ENCODE measurements around the gene ADORA2A.

Gene ADORA2A

GRCh38 chr22:24403346-24403745 lies 24.1 kb upstream of the ADORA2A start:
- DNase-seq (ENCODE audit: low spot score), result no peak

DNA sequence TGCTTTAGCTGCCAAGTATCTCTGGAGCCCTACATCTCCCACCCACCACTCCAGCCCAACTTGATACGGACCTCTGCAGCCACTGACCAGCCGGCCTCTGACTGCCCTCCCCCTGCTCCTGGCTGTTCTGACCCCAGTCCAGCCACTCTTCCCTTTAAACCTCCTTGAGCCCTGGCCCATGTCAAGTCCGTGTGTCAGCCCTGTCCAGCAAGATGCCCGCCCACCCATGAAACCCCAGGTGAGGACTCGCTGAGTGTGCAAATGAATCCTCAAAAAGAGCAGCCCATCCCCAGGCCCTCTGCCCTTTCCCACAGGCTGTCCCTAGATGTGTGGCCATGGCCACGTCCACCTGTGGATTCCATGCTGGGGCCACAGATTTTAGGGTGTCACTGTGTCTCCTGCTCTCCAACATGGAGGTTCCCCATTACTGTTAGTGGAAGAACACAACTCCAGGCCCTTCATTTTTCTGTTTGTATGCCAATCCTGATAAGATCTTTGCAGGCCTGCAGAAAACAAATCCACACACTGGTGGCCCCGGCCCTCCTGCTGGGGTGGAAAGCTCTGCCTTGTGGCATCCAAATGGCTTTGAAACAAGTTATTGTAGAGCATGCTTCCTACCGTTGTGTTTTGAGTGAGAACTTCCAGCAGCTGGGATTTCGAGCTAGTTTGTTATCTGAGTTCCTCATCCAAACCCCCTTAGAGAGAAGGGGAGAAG lies 22.7 kb upstream of the ADORA2A start:
- no peak for DNase-seq (ENCODE audit: low spot score)

GRCh38 chr22:24405631-24406321 lies 21.6 kb upstream of the ADORA2A start:
- no peak for DNase-seq (ENCODE audit: low spot score)

GRCh38 chr22:24406322-24407277 lies 20.8 kb upstream of the ADORA2A start:
- peak; percentile 47 for DNase-seq (ENCODE audit: low spot score)

DNA sequence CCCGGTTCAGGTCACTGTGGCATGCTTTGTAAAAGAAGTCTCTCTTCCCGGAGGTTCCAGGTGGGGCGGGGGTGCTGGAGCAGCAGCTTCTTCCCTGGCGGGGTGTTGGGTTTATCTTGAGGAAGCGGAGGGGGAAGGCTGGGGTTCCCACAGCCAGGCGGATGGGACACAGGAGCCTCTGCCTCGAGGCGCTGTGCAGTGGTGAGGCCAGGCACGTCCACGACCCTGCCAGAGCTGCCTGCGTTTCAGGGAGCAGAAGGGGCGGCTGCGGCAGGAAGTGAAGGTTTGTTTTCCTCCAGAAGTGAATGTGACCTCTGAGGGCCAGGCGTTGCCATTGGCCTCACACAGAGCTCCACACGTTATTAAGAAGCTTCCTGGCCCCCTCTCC lies 20.1 kb upstream of the ADORA2A start:
- DNase-seq (ENCODE audit: low spot score), result no peak

DNA sequence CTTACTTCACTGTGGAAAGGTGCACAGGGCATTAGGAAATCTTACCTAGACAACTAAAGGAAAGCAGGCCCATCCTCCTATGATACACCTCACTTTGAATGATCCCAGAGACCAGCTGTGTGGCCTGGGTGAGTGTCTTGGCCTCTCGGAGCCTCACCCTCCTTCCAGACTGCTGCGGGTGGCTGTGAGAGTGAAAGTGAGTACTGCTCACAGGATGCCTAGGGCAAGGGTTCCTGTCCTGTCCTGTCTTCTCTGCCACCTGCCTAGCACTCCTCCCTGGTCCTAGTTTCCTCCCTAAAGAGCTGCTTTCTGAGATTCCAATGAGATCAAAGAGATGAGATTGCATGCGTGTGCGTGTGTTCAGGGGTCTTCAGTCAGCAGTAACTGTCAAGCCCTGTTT lies 19.5 kb upstream of the ADORA2A start:
- no peak for DNase-seq (ENCODE audit: low spot score)

DNA sequence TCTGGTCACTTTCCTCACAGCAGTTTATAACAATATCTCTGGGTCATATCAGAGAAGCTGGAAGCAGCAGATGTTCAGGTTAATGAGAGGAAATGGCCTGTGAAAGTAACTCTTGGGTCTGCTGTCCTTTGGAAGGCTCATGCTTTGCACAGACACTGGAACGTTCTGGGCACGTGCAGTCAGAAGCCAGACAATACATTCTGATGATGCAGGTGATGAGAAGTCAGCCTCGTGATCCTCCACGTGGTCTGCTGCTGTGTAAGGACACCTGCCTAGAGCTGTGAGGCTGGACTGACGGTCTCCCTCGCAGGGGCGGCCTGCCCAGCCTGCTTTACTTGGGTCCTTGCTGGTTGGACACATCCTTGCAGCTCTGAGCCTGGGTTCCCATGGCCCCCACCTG lies 18.8 kb upstream of the ADORA2A start:
- no peak for DNase-seq (ENCODE audit: low spot score)

DNA sequence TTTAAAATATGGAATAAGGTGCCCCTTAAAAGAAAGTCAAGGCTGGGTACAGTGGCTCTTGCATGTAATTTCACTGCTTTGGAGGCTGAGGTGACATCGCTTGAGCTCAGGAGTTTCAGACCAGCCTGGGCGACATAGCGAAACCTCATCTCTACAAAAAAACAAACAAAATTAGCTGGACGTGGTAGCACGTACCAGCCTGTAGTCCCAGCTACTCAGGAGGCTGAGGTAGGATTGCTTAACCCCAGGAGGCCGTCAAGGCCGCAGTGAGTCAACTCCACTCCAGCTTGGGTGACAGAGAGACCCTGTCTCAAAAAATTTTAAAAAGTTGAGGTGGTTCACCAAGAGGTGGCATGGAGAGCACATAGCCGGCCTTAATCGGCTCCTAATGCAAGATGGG lies 17.7 kb upstream of the ADORA2A start:
- DNase-seq (ENCODE audit: low spot score), result no peak

- DNase-seq (ENCODE audit: low spot score), result no peak
Measured at GRCh38 chr22:24410110-24410856, 17.1 kb upstream of the ADORA2A start.

DNA sequence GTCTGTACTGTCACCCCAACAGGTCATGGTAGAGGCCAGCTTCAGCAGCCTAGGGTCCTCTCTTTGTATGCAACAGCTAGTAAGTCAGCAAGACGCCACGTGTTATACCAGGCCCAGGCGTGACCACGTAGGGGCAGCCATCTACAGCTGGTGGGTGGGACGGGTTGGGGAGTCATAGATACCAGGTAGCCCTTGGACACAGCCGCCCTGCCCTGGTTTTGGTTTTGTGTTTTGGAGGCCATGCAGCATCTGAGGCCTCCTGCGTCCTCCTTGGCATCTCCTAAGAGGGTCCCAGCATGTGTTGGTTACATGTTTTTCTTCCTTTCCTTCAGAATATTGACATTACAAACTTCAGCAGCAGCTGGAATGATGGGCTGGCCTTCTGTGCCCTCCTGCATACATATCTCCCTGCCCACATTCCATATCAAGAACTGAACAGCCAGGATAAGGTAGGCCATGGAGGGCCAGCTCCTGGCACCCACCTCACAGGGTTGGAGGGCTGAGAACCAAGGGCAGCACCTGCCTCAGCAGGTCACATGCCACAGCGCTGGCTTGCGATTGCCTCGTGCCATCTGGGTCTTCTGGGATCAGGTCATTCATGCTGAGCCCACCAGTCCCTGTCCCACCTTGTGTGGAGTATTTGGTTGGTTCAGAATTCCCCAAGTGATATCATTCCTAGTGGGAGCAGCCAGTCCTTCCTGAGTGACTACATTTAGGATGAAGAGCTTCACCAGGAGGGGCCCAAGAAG lies 16.0 kb upstream of the ADORA2A start:
- DNase-seq (ENCODE audit: low spot score), result no peak

- DNase-seq (ENCODE audit: low spot score), result no peak
Measured at GRCh38 chr22:24412274-24412673, 15.1 kb upstream of the ADORA2A start.

DNA sequence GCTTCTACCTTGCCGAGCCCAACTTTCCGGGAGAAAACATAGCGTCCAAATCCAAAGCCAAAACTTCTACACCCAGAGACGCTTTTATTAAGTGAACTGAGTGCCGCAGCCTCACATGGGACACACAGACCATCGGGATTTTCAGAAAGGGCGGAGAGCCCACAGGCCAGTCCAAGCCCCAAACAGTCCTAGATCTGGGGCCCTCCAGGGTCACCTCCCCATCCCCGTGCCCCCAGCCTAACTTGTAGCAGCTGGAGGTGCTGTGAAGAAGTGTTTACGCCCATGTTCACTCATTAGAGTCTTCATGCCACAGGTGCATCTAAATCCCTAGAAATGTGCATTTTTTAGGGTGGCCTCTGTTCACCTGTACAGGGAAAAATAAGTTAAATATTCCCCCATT lies 14.1 kb upstream of the ADORA2A start:
- DNase-seq (ENCODE audit: low spot score), result no peak

- DNase-seq (ENCODE audit: low spot score), result no peak
Measured at GRCh38 chr22:24413736-24414385, 13.5 kb upstream of the ADORA2A start.

GRCh38 chr22:24414523-24414922 lies 12.9 kb upstream of the ADORA2A start:
- no peak for DNase-seq (ENCODE audit: low spot score)

GRCh38 chr22:24414984-24415945 lies 12.1 kb upstream of the ADORA2A start:
- DNase-seq (ENCODE audit: low spot score), result no peak

DNA sequence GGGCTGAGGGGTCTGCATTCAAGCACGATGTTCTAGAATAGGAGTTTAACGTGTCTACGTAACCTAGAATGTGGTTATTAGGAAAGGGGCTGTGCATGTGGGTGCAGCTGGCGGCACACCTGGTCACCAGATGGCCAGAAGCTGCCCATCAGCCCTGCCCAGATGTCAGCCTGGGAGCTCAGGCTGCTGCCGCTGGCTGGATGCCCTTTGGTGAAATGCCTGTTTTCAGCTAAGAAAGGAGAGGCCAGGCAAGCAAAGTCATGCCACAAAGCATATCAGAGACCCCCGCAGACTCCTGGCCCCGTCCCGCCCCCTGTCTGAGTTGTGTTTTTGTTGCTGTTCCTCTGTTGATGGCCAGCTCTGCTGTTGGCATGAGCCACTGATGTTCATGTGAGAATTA lies 11.3 kb upstream of the ADORA2A start:
- DNase-seq (ENCODE audit: low spot score), result no peak

- no peak for DNase-seq (ENCODE audit: low spot score)
Measured at GRCh38 chr22:24416611-24417010, 10.8 kb upstream of the ADORA2A start.

DNA sequence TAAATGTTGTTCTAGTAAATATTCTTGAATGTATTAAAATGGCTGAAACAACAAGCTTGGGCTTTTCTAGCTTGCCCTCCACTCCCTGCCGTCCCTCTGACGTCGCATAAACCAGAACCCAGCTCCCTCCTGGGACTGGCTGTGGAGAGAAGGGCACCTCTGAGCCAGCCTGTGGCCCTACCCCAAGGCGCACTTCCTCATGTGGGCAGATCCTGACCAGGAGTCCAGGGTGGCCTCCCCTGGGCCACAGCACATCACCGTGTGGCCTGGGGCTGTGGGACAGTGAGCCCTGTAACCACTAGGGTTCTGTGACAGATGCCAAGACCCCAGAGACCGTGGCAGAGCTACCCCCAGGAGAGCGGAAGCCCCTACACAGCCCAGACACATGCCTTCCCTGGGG lies 10.2 kb upstream of the ADORA2A start:
- no peak for DNase-seq (ENCODE audit: low spot score)

- DNase-seq (ENCODE audit: low spot score), result no peak
Measured at GRCh38 chr22:24417901-24418641, 9.3 kb upstream of the ADORA2A start.
